ENCODE results near the gene SH3TC2.

Gene SH3TC2

DNA sequence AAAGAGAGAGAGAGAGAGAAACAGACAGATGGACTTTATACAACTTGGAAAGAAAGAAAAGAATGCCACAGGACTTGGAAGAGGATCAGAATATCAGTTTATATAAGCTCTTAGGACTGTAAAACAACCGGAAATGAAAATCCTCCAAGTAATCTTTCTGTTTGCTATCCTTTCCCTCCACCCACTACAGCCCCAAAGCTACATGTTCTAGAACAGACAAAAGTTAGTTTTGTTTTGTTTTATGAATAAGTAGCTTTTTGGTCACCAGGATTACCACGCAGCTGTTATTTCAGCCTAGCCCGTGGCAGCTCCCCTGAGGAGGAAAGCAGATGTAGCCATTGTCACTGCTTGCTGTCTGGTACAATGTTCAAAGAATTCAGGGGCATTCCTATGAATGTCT, 66.6 kb downstream of the SH3TC2 start:
- DNase-seq, result no peak

DNA sequence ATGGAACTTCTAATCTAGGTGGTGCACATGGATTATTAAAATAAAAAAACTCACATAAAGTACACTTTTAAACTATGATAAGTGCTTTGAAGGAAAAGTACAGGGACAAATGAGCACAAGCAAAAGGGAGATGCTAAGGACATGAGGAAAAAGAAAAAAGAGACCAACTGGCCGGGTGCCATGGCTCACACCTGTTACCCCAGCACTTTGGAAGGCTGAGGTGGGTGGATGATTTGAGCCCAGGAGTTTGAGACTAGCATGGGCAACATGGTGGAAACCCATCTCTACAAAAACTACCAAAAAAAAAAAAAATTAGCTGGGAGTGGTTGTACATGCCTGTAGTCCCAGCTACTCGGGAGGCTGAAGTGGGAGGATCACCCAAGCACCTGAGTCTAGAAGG, 67.1 kb downstream of the SH3TC2 start:
- no peak for DNase-seq

DNA sequence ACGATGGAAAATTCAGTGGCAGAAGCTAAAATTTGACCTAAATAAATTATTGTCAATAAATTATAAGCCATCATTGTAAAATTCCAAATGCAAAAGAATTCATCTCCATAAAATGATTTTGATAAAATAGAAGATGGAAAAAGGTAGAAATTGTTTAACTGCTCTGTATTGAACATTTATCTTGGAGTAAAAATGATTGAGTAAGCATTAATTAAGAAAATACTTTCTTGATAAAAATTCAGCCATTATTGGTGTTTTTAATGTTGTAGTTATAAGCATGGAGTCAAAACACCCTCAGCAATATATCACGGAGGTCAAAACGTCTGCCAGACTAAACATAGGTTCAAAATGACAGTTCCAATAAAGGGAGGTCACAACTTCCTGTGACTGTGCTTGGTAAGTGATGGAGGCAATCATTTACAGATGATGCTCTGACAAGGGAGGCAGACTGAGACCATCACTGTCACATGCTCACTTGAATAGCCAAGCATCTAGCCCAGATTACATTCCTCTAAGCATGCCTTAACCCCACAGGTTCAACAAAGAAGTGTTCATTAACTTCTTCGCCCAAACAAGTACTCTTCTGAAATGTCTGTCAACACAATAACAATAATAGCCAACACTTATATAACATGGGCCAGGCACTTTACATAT, 69.5 kb downstream of the SH3TC2 start:
- no peak for DNase-seq

DNA sequence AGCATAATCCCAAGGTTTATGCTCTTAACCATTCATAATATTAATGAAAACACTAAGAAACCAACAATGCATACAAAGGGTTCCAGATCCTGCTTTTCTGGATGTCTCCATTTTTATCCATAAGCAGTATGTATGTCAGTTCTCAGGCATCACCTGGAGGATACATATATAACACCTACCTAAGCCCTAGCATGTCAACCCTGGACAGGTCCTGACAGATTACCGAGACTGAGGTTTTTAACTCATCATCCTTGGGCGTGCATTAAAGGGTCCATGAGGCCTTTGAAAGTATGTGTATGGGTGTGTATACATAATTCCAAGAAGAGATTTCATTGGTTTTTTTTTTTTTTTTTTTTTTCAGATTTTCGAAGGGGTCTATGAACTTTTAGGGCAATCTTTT, 70.6 kb downstream of the SH3TC2 start:
- no peak for DNase-seq

DNA sequence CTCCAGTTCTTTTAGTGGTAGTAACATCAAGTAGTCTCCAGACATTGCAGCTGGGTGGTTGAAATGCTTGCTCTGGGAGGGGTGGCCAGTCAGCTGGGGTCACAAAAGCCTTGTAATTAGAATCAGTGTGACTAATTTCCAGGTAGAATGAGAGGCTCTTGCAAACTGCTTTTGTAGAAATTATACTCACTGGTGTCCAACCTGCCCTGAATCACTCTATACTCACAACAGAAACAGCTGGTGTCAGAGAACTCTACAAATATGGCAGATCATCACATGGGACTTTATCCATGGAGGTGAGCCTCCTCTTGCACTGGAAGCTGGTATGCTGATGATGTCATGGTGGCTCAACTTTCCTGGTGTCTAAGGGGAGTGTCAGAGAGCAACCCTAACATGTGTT, 71.3 kb downstream of the SH3TC2 start:
- no peak for DNase-seq

DNA sequence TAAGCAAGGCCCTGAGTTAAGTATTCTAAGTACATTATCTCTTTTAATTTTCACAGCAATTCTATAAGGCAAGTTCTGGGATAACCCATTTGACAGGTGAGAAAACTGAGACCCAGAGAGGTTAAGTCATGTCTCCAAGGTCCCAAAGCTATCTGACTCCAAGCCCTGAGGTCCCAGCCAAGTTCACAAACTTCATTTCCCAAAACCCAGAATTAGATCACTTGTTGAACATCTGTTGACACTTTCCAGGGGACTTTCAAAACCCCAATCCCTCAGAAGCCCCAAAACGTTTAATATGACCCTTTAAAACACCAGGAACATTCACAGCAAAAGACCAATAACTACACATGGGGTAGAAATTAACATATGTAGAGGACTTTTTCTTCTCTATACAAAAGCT, 72.0 kb downstream of the SH3TC2 start:
- DNase-seq, result no peak

DNA sequence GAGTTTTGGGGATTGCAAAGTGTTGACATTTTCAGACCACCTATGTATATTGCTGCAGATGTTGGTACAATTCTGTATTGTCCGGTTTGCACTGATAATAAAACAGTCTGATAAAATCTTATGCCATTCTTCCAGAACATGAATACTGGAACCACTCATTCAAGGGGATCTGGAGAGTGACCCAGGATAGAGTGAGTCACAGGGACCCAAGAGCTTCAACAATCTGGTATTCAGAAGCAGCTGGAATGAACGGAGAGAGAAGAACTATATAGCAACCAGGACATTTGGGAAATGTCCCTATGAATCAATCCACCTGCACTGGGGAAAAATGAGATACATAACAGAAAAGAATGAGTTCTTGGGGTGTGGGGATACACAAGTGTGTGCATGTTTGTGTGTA, 73.3 kb downstream of the SH3TC2 start:
- no peak for DNase-seq

DNA sequence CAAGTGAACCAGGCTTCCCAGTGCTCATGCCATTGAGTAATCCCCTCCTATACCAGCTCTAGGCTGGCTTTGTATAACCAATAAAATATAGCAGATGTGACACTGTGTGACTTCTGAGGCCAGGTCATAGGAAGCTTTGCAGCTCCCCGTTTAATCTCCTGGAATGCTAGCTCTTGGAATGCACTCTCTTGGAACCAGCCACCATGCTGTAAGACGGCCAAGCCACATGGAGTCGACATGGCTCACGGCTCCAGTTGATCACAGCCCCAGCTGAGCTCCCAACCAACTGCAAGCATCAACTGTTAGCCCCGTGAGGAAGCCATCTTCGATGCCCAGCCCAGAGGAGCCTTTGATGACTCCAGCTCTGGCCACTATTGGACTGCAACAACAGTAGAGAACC, 74.5 kb downstream of the SH3TC2 start:
- DNase-seq, result no peak

DNA sequence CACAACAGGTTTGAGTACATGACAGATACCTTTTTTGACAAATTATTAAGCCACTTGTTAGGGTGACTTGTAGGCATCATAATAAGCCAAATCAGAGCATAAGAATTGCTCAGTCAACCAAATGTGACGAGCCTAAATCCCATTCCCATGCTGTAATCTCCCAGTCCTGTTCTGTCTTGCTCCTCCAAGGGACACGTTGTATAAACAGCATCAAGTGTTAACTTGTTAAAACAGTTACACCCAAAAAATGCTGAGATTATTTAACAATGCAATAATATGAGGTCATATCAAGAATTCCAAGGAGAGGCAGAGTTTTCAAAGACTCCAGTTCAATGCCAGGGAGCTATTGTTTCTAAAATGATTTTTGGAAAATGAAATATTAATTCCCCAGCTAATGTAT, 76.2 kb downstream of the SH3TC2 start:
- DNase-seq, result no peak

DNA sequence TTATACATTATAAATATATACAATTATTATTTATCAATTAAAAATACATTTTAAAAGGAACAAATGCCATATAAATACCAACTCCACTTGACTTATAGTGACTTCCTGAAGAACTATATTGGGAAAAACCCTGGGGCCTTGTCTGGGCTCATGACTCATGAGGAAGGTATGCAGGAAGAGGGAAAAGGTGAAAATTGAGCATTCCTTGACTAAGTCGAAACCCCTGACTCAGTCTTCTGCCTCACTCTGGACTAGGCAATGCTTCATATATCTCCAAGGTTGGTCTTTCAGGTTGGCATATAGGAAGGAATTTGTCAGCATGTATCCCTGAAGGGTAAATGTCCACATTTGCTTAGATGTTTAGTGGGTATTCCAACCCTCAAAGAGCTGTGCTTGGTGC, 78.5 kb downstream of the SH3TC2 start:
- DNase-seq, result no peak

DNA sequence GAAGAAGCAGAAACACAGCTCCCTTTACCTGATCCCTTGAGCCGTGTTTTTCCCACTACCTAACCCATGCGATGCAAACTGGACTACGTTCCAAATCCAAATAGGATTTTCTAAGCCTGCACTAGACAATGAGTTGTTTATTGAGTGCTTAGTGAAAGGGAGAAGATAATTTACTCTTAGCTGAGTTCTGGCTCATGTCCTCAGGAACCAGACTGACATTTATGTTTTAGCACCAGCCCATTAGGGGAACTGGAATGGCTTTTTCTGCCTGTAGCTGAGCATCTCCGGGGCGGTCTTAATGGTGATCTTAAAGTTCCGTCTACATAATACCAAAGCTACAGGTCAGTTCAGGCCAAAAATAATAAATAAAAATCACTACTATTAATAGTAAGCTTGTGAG, 81.5 kb downstream of the SH3TC2 start:
- DNase-seq, result no peak

DNA sequence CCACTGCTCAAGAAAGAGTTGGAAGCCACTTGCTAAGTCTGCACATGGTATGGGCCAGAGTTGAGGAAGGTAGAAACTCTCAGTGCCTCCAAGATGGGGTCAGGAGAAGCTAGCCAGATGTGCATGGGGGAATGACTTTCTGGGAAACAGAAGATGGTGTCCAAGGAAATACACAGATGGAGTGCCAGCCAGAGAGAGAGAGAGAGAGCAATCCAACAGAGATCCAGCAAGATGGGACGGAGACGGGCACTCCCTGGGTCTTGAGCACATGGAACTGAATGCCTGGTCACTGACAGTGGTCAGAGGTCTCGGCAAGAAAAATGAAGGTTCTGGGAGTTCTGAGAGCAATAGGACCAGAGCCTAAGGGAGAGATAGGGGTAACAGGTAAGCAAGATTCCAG, 82.1 kb downstream of the SH3TC2 start:
- no peak for DNase-seq

DNA sequence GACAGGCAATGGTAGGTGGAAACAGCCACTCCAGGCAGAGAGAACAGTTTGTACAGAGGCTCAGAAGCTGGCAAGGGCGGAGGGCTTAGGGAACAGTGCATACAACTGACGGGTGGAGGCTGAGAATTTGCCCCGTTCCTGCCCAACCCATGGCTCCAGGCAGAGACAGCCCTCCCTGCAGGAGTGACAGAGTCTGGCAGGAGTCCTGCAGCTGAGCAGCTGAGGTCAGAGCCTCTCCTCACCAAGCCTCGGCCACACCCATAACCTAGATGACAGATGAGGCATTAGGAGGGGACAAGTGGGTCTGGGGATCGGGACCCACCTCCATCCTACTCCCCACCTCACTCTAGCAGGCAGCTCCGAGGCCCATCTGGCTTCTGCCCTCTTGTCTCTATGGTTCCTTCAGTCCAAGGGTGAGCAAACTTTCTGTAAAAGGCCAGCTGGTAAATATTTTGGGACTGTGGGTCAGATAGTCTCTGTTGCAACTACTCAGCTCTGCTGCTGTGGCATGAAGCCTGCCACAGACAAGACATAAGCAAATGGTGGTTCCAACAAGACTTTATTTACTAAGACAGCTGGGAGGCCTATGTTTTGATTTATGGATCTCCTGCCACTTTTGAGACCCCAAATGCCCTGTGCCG, 83.7 kb downstream of the SH3TC2 start:
- no peak for DNase-seq

DNA sequence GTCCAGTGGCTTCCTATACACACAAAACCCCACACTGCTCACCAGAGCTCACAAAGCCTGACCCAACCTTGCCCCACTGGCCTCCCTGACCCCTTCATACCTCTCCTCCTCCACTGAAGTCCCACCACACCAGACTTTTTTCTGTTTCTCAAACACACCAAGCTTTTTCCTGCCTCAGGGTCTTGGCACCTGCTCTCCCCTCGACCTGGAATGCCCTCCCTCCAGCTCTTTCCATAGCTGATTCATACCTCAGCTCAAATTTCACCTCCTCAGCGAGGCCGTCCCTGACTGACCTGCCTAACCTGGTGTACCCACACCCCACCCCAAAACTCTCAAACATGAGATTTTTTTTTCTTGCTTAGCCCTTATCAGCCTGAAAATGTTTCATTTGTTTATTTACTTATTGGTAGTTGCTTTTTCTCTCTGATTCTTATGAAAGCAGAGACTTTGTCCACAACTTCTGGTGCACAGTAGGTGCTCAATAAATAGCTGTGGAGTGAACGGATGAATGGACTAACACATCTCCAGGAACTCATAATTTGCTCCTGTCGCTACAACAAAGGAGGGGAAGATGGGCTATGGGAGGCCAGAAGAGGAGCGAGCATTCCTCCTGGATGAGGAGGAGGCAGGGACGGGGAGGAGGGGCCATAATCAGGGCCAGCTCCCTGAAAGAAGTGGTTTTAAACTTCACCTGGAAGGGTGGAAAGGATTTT, 84.3 kb downstream of the SH3TC2 start:
- no peak for DNase-seq

DNA sequence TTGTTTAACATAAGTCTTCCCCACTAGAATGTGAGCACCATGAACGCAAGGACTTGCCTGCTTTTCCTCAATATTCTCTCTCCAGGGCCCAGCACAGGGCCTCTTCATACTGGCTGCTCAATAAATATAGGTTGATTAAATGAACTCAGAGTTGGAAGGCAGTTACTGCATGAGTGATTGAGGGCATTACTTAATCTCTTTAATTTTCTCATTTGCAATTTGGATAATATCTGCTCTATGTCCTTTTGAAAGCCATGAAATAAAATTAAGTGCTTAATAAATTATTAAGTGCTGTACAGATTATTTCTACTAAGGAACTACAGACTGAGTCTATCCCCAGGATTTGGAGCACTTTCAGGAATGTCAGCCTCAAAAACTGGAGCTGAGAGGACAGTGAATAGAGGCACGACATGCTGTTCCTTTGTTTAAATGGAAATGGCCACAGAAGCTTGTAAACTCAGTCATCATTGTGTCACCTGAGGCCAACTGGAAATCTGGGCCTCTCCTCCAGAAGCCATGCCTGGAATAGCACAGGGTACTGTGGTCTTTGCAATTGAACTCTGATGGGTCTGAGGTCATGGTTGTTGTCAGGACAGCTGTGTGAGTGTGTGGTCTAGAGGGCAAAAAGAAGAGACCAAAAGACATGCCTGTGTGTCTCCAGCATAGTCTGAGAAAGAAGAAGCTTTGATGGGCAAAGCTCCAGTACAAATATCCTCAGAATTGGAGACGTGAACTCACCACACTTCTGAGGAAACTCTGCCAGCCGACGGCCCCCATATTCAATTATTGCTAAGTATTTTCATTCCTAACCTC, 86.1 kb downstream of the SH3TC2 start:
- DNase-seq, result no peak

DNA sequence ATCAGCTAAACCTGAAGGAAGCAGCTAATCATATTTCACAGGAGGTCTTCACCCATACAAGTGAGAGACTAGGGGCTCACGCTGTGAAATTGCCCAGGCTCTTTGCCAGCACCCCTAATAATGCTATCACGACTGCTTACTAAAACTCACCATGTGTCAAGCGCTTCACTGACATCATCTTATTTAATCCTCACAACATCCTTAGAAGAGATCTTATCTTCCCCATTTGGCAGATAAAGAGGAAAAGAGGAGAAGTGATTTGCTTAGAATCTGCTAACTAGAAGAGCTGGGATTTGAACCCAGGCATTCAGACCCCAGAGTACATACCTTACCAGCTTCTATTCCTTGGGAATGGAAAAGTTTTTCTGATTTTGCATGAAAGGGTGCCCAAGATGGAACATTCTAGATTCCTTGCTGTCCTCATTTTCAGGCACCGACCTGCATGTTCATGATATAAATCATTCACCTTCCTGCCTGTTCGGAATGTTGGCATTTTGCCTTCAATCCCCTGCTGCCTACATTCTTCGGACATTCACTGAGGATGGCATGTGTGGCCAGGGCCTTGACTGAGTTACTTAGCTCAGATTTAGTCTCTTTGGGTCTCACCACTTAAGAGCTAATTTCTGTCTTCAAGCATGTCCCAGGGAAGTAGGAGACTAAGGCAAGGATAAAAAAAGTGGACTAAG, 88.1 kb downstream of the SH3TC2 start:
- no peak for DNase-seq

DNA sequence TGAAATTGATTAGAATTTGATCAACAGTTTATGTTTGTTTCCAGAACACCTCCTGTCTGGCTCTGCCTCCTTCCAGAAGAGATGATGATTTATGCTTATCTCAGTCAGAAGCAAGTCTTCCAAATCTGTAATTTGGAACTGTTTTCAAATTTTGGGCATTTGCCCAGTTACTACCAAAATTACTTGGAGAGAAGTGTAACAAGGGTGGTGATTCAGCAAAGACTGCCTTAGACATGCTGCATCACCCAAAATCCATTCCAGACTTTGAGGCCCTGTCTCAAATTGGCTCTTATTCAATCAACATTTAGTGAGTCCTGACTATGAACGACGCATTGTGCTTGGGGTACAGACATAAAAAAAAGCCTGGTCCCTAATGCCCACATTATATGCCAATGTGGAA, 89.4 kb downstream of the SH3TC2 start:
- no peak for DNase-seq

DNA sequence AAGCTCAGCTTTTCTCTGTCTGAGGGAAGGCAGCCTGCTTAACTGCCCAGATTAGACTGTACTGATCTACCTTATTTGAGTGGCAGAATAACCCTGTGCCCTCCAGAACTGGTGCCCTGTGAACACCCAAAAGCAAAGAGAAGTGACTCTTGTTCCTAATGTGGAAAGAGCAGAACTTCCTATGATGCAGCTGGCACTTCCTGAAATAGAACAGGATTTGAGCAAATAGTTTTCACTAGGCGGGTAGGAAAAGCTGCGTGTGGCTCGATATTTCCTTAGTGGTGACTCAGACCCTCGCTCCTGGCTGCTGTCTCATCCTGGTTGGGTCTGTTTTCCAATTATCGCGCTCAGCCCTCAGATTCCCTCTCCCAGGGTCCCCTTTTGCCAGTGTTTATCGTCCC, 89.9 kb downstream of the SH3TC2 start:
- no peak for DNase-seq

DNA sequence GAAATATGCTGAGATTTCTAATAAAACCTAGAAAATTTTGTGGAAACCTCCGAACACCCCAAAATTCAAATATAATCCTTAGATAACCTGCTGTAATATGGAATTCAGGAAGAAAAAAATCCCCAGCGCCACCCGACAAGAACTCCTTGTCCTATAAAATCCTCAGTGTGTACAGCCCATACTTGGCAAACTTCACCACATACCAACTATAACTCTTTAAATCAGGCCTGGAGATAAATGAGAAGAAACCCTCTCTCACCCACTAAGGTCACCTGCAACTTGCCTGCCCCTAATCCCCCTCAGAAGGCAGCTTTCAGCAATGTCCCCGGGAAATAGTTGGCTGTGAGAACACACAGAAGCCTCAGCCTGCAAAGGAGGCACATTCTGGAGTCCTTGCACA, 90.5 kb downstream of the SH3TC2 start:
- DNase-seq, result no peak

DNA sequence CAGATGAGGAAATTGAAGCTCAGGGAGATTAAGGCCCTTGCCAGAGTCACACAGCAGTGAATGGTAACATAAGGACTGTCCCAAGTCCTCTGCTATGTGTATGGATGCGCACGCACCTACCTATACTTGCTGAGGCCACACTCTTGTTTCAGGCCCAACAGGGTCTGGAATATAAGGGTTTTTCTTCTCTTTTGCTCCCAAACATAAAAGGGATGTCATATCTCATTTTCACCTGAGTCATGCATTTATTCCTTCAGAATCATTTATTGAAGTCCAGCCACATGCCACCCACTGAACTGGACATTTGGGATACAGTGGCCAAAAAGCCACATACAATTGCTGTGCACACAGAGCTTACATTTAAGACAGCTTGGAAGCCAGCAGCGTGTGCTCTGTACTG, 92.0 kb downstream of the SH3TC2 start:
- no peak for DNase-seq

DNA sequence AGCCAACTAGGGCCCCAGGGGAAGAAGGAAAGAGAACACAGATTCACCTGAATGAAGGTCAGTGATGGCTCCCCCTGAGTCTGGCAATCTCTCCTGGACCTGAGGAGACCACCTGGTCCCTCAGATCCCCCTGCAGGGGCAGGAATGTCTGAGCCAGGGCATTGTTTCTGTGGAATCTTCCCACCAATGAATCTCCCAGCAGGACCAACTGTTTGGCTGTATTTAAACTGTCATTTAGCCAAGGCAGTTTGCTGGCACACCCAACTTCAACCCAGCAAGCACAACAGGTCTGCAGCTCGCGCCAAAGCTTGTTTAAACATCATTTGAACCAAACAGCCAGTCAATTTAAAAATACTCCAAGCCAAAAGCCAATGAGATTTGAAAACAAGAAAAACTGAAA, 92.6 kb downstream of the SH3TC2 start:
- no peak for DNase-seq

DNA sequence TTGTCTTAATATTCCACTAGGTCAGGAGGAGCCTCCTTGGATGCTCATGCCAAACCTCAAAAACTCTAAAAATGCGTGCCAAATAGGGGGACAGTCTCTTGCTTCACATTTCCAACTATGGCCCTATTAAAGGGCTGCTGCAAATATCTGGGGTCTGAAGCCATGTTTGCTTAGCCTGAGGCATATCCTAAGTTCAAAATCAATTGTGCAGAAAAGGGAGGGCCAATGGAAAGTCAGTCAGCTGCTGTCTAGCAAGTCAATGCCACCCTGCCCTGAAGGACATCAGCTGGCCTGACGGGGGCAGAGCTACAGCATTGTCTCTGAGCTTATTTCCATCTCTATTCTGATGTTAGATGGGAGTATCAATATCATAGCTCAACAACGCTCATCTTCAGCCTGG, 93.6 kb downstream of the SH3TC2 start:
- DNase-seq, result no peak

DNA sequence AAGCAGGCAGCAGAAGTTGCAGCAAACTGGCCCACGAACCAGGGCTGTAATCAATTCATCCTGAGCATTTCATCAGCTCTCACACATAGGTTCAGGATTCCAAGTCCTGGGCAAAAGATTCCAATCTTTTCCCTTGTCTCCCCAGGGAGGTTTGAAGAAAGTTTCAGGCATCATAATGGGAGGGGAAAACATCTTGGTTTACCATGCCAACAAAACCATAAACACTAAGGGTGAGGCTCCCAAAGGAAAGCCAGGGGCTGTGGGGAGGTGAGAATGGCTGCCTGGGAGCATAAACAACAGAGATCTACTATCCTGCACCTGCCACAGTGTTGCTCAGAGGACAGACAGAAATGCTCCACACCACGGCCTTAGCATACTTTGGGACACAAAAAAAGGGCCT, 94.6 kb downstream of the SH3TC2 start:
- no peak for DNase-seq
